HCT116 (cell line): ENCODE measurements around the gene KLF14. TPM values are rescaled to one million over a fixed set of nuclear protein-coding genes. Genes with fewer than 3 reads are reported as not detected.

Source experiments
- ATAC-seq: fragments of 200-7000 bp; cut with Tn5 transposase; 2 replicates; pipeline ENCODE4 v1.9.1; 2020; ENCODE audit warnings: mild to moderate bottlenecking, moderate library complexity
- BruUV-seq: library from RNA; stranded (reverse); fragments of 400-500 nt; replicated peaks from 2 replicates; lab custom pipeline; 2021; lab: Mats Ljungman, UMichigan
- CTCF ChIA-PET: fragments of 300-600 bp; sonication (Branson Sonifier 250); formaldehyde crosslinking; loops from one replicate; lab custom pipeline; 2021; ENCODE audit warnings: antibody characterized with exemption; lab: Charles Lee
- POLR2A ChIA-PET: fragments of 300-600, 350-600 bp; sonication (Branson Sonifier 250); formaldehyde crosslinking; loops from one replicate; lab custom pipeline; 2021; ENCODE audit warnings: antibody characterized with exemption; lab: Charles Lee
- RAD21 ChIA-PET, 2 experiments: fragments of 300-600 bp; sonication (Branson Sonifier 250); formaldehyde crosslinking; loops; one replicate each; lab custom pipeline; 2023; ENCODE audit warnings: low total read pairs in 2 of 2; ENCODE audit not compliant: uncharacterized antibody in 2 of 2, unreplicated experiment in 2 of 2, low non-redundant PET in 1 of 2; lab: Charles Lee
- DNase-seq: peaks from one replicate; pipeline ENCODE4 v3.0.0-alpha.2; 2010; ENCODE audit warnings: low read depth, low spot score
- H2AFZ ChIP-seq: fragments of 200-600 bp; shearing (Covaris generic), sonication (generic); 2 replicates; pipeline ENCODE4 v1.6.1; 2017; ENCODE audit warnings: low read depth, mixed run types, mixed read lengths, antibody characterized with exemption, low read length; ENCODE audit not compliant: poor library complexity, severe bottlenecking
- H3K27ac ChIP-seq: 2 replicates; pipeline ENCODE4 v1.5.1; 2012; ENCODE audit warnings: low read depth, low read length
- H3K27me3 ChIP-seq: fragments of 200-600 bp; sonication (generic); 2 replicates; pipeline ENCODE4 v1.6.1; 2016; ENCODE audit warnings: mixed run types, low read length, mixed read lengths; ENCODE audit not compliant: insufficient read depth
- H3K36me3 ChIP-seq, 2 experiments: fragments of 200-500 bp in 1 of 2; fragments of 200-600 bp in 1 of 2; sonication (Bioruptor generic) in 1 of 2; sonication (generic) in 1 of 2; 2 replicates each; pipeline versions ENCODE4 v1.5.1 to v1.6.1; 2014 to 2016; ENCODE audit warnings: low read length in 2 of 2, inconsistent platforms in 1 of 2, mixed read lengths in 1 of 2, mixed run types in 1 of 2; ENCODE audit not compliant: insufficient read depth in 2 of 2, control insufficient read depth in 1 of 2
- H3K4me1 ChIP-seq, 2 experiments: fragments of 200-600 bp in 1 of 2; sonication (generic) in 1 of 2; 2 replicates each; pipeline versions ENCODE4 v1.5.1 to v1.6.1; 2012 to 2017; ENCODE audit warnings: low read length in 2 of 2, inconsistent platforms in 1 of 2, mild to moderate bottlenecking in 1 of 2, mixed read lengths in 1 of 2, mixed run types in 1 of 2, moderate library complexity in 1 of 2; ENCODE audit not compliant: insufficient read depth in 2 of 2, control insufficient read depth in 1 of 2
- H3K4me2 ChIP-seq: fragments of 200-600 bp; sonication (generic); 2 replicates; pipeline ENCODE4 v1.6.1; 2017; ENCODE audit warnings: mixed run types, low read length, mixed read lengths
- H3K4me3 ChIP-seq, 2 experiments: fragments of 200-600 bp in 1 of 2; sonication (generic) in 1 of 2; replicated peaks in 1 of 2; 2 replicates each; pipeline ENCODE4 v1.5.1; 2011 to 2016; ENCODE audit warnings: low read length in 2 of 2, control low read depth in 1 of 2, low read depth in 1 of 2, mild to moderate bottlenecking in 1 of 2, mixed read lengths in 1 of 2, mixed run types in 1 of 2
- H3K79me2 ChIP-seq: fragments of 200-600 bp; sonication (generic); 2 replicates; pipeline ENCODE4 v1.6.1; 2017; ENCODE audit warnings: mild to moderate bottlenecking, mixed run types, low read length, moderate library complexity, mixed read lengths; ENCODE audit not compliant: insufficient read depth
- H3K9ac ChIP-seq: fragments of 200-600 bp; sonication (generic); 2 replicates; pipeline ENCODE4 v1.6.1; 2016; ENCODE audit warnings: low read length, mixed read lengths
- H3K9me2 ChIP-seq: fragments of 200-600 bp; sonication (generic), shearing (Covaris generic); 2 replicates; pipeline ENCODE4 v1.6.1; 2017; ENCODE audit warnings: mixed run types, mild to moderate bottlenecking, moderate library complexity; ENCODE audit not compliant: insufficient read depth
- H3K9me3 ChIP-seq, 2 experiments: fragments of 200-500 bp in 1 of 2; fragments of 200-600 bp in 1 of 2; sonication (Bioruptor generic) in 1 of 2; sonication (generic) in 1 of 2; 2 replicates each; pipeline ENCODE4 v1.6.1; 2014 to 2017; ENCODE audit warnings: low read length in 2 of 2, mixed read lengths in 2 of 2, inconsistent platforms in 1 of 2, low read depth in 1 of 2, mild to moderate bottlenecking in 1 of 2, mixed run types in 1 of 2, moderate library complexity in 1 of 2; ENCODE audit not compliant: control insufficient read depth in 1 of 2, insufficient read depth in 1 of 2
- H4K20me1 ChIP-seq: fragments of 200-600 bp; sonication (generic), shearing (Covaris generic); 2 replicates; pipeline ENCODE4 v1.6.1; 2017; ENCODE audit warnings: mixed run types, mild to moderate bottlenecking, moderate library complexity; ENCODE audit not compliant: insufficient read depth
- CEBPB ChIP-seq: IDR thresholded peaks from 2 replicates; pipeline ENCODE4 v1.6.1; 2012; ENCODE audit warnings: low read depth
- EGR1 ChIP-seq: IDR thresholded peaks from 2 replicates; pipeline ENCODE4 v1.6.1; 2012; ENCODE audit warnings: low read depth
- ELF1 ChIP-seq: IDR thresholded peaks from 2 replicates; pipeline ENCODE4 v1.6.1; 2012; ENCODE audit warnings: low read depth, borderline replicate concordance
- FOSL1 ChIP-seq: IDR thresholded peaks from 2 replicates; pipeline ENCODE4 v1.6.1; 2012; ENCODE audit warnings: low read depth
- JUND ChIP-seq: IDR thresholded peaks from 2 replicates; pipeline ENCODE4 v1.6.1; 2012
- POLR2A ChIP-seq: IDR thresholded peaks from 2 replicates; pipeline ENCODE4 v1.7.0; 2011; ENCODE audit warnings: borderline replicate concordance; ENCODE audit not compliant: insufficient read depth, insufficient read length; ENCODE audit errors: extremely low read depth
- POLR2AphosphoS5 ChIP-seq: IDR thresholded peaks from 2 replicates; pipeline ENCODE4 v1.6.1; 2011; ENCODE audit warnings: mild to moderate bottlenecking, low read depth, low read length, moderate library complexity
- RAD21 ChIP-seq: IDR thresholded peaks from 2 replicates; pipeline ENCODE4 v1.6.1; 2012; ENCODE audit warnings: low read depth, mild to moderate bottlenecking
- SIN3A ChIP-seq: IDR thresholded peaks from 2 replicates; pipeline ENCODE4 v1.6.1; 2012; ENCODE audit warnings: low read depth
- SP1 ChIP-seq: IDR thresholded peaks from 2 replicates; pipeline ENCODE4 v1.6.1; 2012; ENCODE audit warnings: low read depth
- YY1 ChIP-seq: IDR thresholded peaks from 2 replicates; pipeline ENCODE4 v1.6.1; 2011; ENCODE audit warnings: low read length, low read depth, moderate library complexity, mild to moderate bottlenecking; ENCODE audit not compliant: insufficient replicate concordance; ENCODE audit errors: extremely low read depth
- ZBTB33 ChIP-seq: IDR thresholded peaks from 2 replicates; pipeline ENCODE4 v1.6.1; 2011; ENCODE audit warnings: mild to moderate bottlenecking, low read length, moderate library complexity; ENCODE audit not compliant: insufficient replicate concordance; ENCODE audit errors: extremely low read depth
- ZFX ChIP-seq: fragments of 450-650 bp; IDR thresholded peaks from 2 replicates; pipeline ENCODE4 v1.6.1; 2017
- ZNF274 ChIP-seq: fragments of 200-500 bp; sonication (Bioruptor generic); IDR thresholded peaks from 2 replicates; pipeline ENCODE4 v1.6.1; 2014; ENCODE audit warnings: mild to moderate bottlenecking, low read depth, low read length, inconsistent platforms
- intact Hi-C: fragments of 100-400 bp; cut with micrococcal nuclease; formaldehyde crosslinking; loops from 2 replicates; pipeline ENCODE4 v1.10.0; 2022
- total RNA-seq: library from RNA; stranded (reverse); gene quantifications from one replicate; pipeline ENCODE4 v1.2.1, GENCODE V29; 2021; ENCODE audit not compliant: unreplicated experiment

The KLF14 gene
- total RNA-seq, 1 experiment from 2014 or later = 0.93 TPM

- Histone ChIP-seq H3K4me3 (no peak overlapping the region), H3K36me3 (no peaks in the 10 kb centered on the region), H3K4me2 (no peak overlapping the region), H3K27me3 (no peaks in the 10 kb centered on the region), H3K79me2 (no peaks in the 10 kb centered on the region), H2AFZ (no peak overlapping the region), H4K20me1 (no peaks in the 10 kb centered on the region), H3K27ac (no peak overlapping the region), H3K9me2 (no peaks in the 10 kb centered on the region), H3K9ac (no peak overlapping the region), H3K9me3 (no peaks in the 10 kb centered on the region), H3K4me1 (no peaks in the 10 kb centered on the region)
- TF ChIP-seq POLR2AphosphoS5 (no peak), ZNF274 (no peak), YY1 (no peak), SP1 (no peak), CEBPB (no peak)
- ATAC-seq (no peak), DNase-seq (no peak)
- BruUV-seq = no TSS peak
- intact Hi-C loops = no loop called here
- RAD21 ChIA-PET = no interaction called here
- POLR2A ChIA-PET = no interaction called here
- CTCF ChIA-PET = no interaction called here
Observed at GRCh38 chr7:130719541-130719940, 14.5 kb downstream of the KLF14 start.

DNA sequence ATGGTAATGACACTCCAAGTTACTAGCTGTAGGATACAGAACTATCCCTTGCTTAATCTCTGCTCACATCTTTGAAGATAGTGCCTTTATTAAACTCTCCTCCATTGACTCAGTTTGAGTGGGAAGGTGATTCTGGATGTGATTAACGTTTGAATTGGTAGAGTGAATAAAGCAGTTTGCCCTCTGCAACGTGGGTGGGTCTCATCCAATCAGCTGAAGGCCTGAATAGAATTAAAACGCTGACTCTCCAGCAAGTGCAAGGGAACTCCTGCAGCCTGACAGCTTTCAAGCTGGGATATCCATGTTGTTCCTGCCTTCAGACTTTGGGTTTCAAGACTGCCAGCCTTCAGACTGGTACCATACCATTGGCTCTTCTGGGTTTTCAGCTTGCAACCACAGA is 21.6 kb downstream of the KLF14 start:
- no peak overlapping the region for H3K4me2 ChIP-seq
- no peak for DNase-seq
- TF ChIP-seq FOSL1 (no peak), ELF1 (no peak), CEBPB (no peak), JUND (no peak), EGR1 (no peak), RAD21 (no peak), ZBTB33 (no peak), ZFX (no peak), SIN3A (no peak), POLR2A (no peak), SP1 (no peak)
- TF ChIP-seq, all 23 proteins: peak for 0
- ChIA-PET RAD21 (no interaction called here), CTCF (no interaction called here), POLR2A (no interaction called here)
- Histone ChIP-seq H2AFZ (no peak overlapping the region), H3K4me1 (no peaks in the 10 kb centered on the region), H3K9ac (no peak overlapping the region), H3K9me3 (no peaks in the 10 kb centered on the region), H3K4me3 (no peak overlapping the region), H3K27me3 (no peaks in the 10 kb centered on the region), H3K79me2 (no peaks in the 10 kb centered on the region), H3K27ac (no peak overlapping the region), H3K9me2 (no peaks in the 10 kb centered on the region), H3K36me3 (no peaks in the 10 kb centered on the region), H4K20me1 (no peaks in the 10 kb centered on the region)
- no peak for ATAC-seq
- intact Hi-C loops = no loop called here
- no TSS peak for BruUV-seq
